Mesodermal cell (in vitro differentiated cells): ENCODE results near the gene TMIE. TPM values are rescaled to one million over a fixed set of nuclear protein-coding genes. Genes with fewer than 3 reads are reported as not detected.

Source experiments
- H3K27ac ChIP-seq: 2 replicates; pipeline ENCODE4 v1.7.0; 2013; ENCODE audit warnings: mild to moderate bottlenecking, low read depth, low read length, moderate library complexity; ENCODE audit not compliant: severe bottlenecking
- H3K36me3 ChIP-seq: 2 replicates; pipeline ENCODE4 v1.7.1; 2013; ENCODE audit warnings: mild to moderate bottlenecking, low read length, moderate library complexity; ENCODE audit not compliant: control insufficient read depth, insufficient read depth
- H3K4me1 ChIP-seq: one replicate; pipeline ENCODE4 v1.7.1; 2013; ENCODE audit warnings: mild to moderate bottlenecking, low read length; ENCODE audit not compliant: insufficient read depth, control insufficient read depth, poor library complexity, severe bottlenecking
- H3K4me3 ChIP-seq: 2 replicates; pipeline ENCODE4 v1.7.0; 2013; ENCODE audit warnings: low read length, control low read depth, mild to moderate bottlenecking; ENCODE audit not compliant: insufficient read depth, poor library complexity, severe bottlenecking; ENCODE audit errors: extremely low read depth
- H3K9me3 ChIP-seq: 2 replicates; pipeline ENCODE4 v1.7.1; 2013; ENCODE audit warnings: mild to moderate bottlenecking, low read length, moderate library complexity; ENCODE audit not compliant: control insufficient read depth
- WGBS, 2 experiments: methylation state at CpG; one replicate each; pipeline ENCODE4 v1.1.5; 2013; ENCODE audit warnings: missing lambda C conversion rate in 2 of 2; ENCODE audit not compliant: insufficient coverage in 2 of 2; 5-methylcytosine and 5-hydroxymethylcytosine counted together
- polyA plus RNA-seq, 2 experiments: library from polyadenylated mRNA; stranded (reverse); fragments of 50-300 nt; gene quantifications; one replicate each; pipeline ENCODE4 v1.2.3, GENCODE V29; 2013

Gene TMIE
- polyA plus RNA-seq (2013, experiment 1 of 2): 0.59 TPM
- 0.25 TPM for polyA plus RNA-seq (2013, experiment 2 of 2)

- H3K4me1 ChIP-seq: peaks cover 27% of the 10 kb centered on the region
- no peaks in the 10 kb centered on the region for H3K36me3 ChIP-seq
- peak within 1 kb of the TSS; percentile 19 for H3K4me3 ChIP-seq
- WGBS, 2 experiments: 18 to 19% methylated on average over 35 to 40 of the region's 51 CpGs
- no peaks in the 10 kb centered on the region for H3K9me3 ChIP-seq
- no peak within 1 kb of the TSS for H3K27ac ChIP-seq
Measured at GRCh38 chr3:46701181-46701939, at the start of gene TMIE. Gene TMIE, plus strand, starts transcription at chr3:46701392. Its CDS starts 96 bp downstream, at chr3:46701488.

GRCh38 chr3:46655271-46655670 is 45.9 kb upstream of the TMIE start:
- H3K4me3 ChIP-seq: no peak overlapping the region
- 87 to 98% methylated on average over 3 to 5 of the region's 6 CpGs for WGBS, 2 experiments
- no peaks in the 10 kb centered on the region for H3K4me1 ChIP-seq
- no peaks in the 10 kb centered on the region for H3K36me3 ChIP-seq
- H3K9me3 ChIP-seq: peaks cover 5% of the 10 kb centered on the region
- H3K27ac ChIP-seq: no peak overlapping the region

GRCh38 chr3:46656778-46657556 is 44.2 kb upstream of the TMIE start:
- Histone ChIP-seq H3K9me3 (peaks cover 3% of the 10 kb centered on the region), H3K4me1 (no peaks in the 10 kb centered on the region), H3K27ac (no peak overlapping the region), H3K36me3 (no peaks in the 10 kb centered on the region), H3K4me3 (no peak overlapping the region)
- WGBS, 2 experiments: 81 to 89% methylated on average over 7 to 8 of the region's 9 CpGs

GRCh38 chr3:46659285-46659684 is 41.9 kb upstream of the TMIE start:
- Histone ChIP-seq H3K4me1 (no peaks in the 10 kb centered on the region), H3K4me3 (no peak overlapping the region), H3K9me3 (no peaks in the 10 kb centered on the region), H3K27ac (no peak overlapping the region), H3K36me3 (no peaks in the 10 kb centered on the region)
- WGBS, 2 experiments: 78 to 84% methylated on average over 8 of the region's 8 CpGs

GRCh38 chr3:46660003-46660402 is 41.2 kb upstream of the TMIE start:
- 81 to 83% methylated on average over 6 of the region's 6 CpGs for WGBS, 2 experiments
- H3K4me3 ChIP-seq: no peak overlapping the region
- H3K9me3 ChIP-seq: no peaks in the 10 kb centered on the region
- H3K36me3 ChIP-seq: no peaks in the 10 kb centered on the region
- H3K27ac ChIP-seq: no peak overlapping the region
- no peaks in the 10 kb centered on the region for H3K4me1 ChIP-seq

- Histone ChIP-seq H3K27ac (no peak overlapping the region), H3K4me1 (no peaks in the 10 kb centered on the region), H3K9me3 (no peaks in the 10 kb centered on the region), H3K36me3 (no peaks in the 10 kb centered on the region), H3K4me3 (no peak overlapping the region)
- 49 to 64% methylated on average over 6 to 7 of the region's 9 CpGs for WGBS, 2 experiments
Measured at GRCh38 chr3:46660543-46661523, 40.4 kb upstream of the TMIE start.

GRCh38 chr3:46661776-46662766 is 39.1 kb upstream of the TMIE start:
- no peaks in the 10 kb centered on the region for H3K4me1 ChIP-seq
- H3K27ac ChIP-seq: no peak overlapping the region
- H3K36me3 ChIP-seq: no peaks in the 10 kb centered on the region
- H3K9me3 ChIP-seq: no peaks in the 10 kb centered on the region
- no peak overlapping the region for H3K4me3 ChIP-seq
- WGBS, 2 experiments: 68 to 76% methylated on average over 9 to 13 of the region's 15 CpGs

- no peak overlapping the region for H3K27ac ChIP-seq
- H3K36me3 ChIP-seq: no peaks in the 10 kb centered on the region
- H3K4me3 ChIP-seq: no peak overlapping the region
- 88 to 89% methylated on average over 16 to 17 of the region's 17 CpGs for WGBS, 2 experiments
- H3K9me3 ChIP-seq: no peaks in the 10 kb centered on the region
- no peaks in the 10 kb centered on the region for H3K4me1 ChIP-seq
Measured at GRCh38 chr3:46662771-46663551, 38.2 kb upstream of the TMIE start.

GRCh38 chr3:46663591-46664135 is 37.5 kb upstream of the TMIE start:
- Histone ChIP-seq H3K27ac (no peak overlapping the region), H3K4me1 (no peaks in the 10 kb centered on the region), H3K4me3 (no peak overlapping the region), H3K9me3 (no peaks in the 10 kb centered on the region), H3K36me3 (no peaks in the 10 kb centered on the region)
- 82% methylated on average over 8 of the region's 8 CpGs for WGBS, 2 experiments
